Neural cell (in vitro differentiated cells): ENCODE data around the gene LIME1.

Source experiments
- CTCF ChIP-seq: fragments of 450-650 bp; IDR thresholded peaks from 2 replicates; pipeline ENCODE4 v1.5.1; 2014; ENCODE audit warnings: antibody characterized with exemption, mild to moderate bottlenecking, moderate library complexity; ENCODE audit not compliant: poor library complexity, severe bottlenecking
- POLR2AphosphoS5 ChIP-seq: IDR thresholded peaks from 2 replicates; pipeline ENCODE4 v1.6.1; 2012

- TF ChIP-seq POLR2AphosphoS5 (no peak), CTCF (no peak)
Measured at GRCh38 chr20:63700199-63701050, 36.0 kb upstream of the LIME1 start.
